ENCODE measurements around the gene TPRN.

Gene TPRN

DNA sequence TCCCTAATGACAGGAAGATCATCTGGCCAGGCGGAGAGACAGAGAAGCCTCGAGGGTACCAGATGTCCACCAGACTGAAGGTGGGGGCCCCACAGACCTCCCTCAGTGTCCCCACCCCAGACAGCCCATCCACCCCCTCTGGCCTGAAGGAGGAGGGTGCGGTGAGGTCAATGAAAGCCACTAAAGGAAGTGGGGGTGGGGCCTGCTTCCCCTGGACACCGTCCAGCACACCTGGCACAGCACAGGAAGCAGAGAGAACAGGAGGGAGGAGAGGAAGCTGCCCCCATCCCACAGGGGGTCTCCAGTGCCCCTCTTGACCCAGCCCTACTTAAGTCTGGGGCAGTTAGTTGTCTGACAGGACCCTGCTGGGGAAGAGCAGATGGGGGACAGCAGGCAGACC is 41.9 kb downstream of the TPRN start:
- DNase-seq, result no peak

DNA sequence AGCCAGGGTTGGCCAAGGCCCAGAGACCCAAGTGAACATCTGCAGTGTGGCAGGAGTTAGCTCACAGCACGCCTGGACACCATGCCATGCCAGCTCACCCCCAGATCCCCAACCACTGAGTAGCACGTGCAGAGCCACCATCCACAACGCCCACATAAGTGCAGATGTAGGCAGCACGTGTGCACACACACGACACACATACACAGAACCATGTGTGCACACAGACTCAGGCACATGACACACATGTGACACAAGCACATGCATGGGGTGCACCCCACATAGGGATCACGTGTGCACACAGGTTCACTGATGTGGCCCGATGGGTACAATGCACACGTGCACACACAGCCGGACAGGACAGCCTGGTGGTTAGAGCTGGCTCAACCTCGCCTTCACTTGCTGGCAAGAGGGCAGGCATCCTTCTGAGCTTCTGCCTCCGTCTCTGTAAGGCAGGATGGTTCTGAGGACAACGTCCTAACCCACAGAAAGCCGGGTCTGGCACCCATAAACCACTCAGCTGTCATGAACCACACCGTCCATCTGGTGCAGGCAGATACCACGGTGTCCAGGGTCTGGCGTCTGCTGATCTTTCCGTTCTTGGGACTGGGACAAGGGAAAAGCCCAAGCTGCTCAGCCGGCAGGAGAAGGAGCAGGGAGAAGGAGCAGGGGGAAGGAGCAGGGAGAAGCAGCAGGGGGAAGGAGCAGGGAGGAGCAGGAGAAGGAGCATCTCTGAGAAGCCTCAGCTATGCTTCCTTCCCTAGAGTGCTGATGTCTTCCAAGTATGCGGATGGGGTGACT is 42.7 kb downstream of the TPRN start:
- DNase-seq, result no peak

DNA sequence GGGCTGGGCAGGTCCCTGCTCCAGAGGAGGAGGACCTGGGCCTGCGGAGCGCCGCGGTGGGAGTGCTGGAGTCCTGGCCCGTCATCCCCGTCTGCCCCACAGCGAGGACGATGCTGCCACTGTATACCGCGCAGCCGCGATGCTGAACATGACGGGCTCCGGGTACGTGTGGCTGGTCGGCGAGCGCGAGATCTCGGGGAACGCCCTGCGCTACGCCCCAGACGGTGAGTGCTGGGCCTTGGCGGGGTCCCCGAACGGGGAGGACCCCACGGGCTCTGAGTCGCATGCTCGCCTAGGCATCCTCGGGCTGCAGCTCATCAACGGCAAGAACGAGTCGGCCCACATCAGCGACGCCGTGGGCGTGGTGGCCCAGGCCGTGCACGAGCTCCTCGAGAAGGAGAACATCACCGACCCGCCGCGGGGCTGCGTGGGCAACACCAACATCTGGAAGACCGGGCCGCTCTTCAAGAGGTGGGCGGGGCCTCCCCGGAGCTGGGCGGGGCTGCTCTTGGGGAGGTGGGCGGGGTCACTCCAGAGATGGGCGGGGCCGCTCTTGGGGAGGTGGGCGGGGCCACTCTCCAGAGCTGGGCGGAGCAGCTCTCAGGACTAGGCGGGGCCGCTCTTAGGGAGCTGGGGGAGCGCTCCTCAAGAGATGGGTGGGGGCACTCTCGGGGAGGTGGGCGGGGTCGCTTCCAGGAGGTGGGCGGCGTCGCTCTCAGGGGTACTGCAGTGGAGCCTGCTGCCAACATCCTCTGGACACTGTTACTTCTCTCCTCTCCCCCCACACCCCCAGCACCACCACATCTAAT is 43.8 kb downstream of the TPRN start:
- DNase-seq, result peak; percentile 81

DNA sequence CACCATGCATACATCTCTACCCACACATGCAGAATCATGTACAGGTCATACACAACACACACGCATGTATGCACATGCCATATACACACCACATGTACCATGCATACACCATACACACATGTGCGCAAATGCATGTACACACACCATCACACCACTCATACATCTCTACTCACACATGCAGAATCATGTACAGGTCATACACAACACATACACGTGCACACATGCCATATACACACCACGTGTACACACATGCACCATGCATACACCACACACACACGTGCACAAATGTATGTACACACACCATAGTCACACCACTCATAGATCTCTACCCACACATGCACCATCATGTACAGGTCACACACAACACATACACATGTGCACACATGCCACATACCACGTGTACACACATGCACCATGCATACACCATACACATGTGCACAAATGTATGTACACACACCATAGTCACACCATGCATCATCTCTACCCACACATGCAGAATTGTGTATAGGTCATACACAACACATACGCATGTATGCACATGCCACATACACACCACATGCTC is 47.6 kb downstream of the TPRN start:
- no peak for DNase-seq

DNA sequence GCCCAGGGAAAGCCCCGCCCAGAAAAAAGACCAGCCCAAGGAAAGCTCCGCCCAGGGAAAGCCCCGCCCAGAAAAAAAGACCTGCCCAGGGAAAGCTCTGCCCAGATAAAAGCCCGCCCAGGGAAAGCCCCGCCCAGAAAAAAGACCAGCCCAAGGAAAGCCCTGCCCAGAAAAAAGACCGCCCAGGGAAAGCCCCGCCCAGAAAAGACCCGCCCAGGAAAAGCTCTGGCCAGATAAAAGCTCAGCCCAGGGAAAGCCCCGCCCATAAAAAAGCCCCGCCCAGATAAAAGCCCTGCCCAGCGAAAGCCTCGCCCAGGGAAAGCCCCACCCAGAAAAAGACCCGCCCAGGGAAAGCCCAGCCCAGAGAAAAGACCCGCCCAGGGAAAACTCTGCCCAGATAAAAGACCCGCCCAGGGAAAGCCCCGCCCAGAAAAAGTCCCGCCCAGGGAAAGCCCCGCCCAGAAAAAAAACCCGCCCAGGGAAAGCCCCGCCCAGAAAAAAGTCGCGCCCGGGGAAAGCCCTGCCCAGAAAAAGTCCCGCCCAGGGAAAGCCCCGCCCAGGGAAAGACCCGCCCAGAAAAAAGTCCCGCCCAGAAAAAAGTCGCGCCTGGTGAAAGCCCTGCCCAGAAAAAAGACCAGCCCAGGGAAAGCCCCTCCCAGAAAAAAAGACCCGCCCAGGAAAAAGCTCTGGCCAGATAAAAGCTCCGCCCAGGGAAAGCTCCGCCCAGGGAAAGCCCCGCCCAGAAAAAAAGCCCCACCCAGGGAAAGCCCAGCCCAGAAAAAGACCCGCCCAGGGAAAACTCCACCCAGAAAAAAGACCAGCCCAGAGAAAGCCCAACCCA is 49.7 kb downstream of the TPRN start:
- peak; percentile 89 for DNase-seq

DNA sequence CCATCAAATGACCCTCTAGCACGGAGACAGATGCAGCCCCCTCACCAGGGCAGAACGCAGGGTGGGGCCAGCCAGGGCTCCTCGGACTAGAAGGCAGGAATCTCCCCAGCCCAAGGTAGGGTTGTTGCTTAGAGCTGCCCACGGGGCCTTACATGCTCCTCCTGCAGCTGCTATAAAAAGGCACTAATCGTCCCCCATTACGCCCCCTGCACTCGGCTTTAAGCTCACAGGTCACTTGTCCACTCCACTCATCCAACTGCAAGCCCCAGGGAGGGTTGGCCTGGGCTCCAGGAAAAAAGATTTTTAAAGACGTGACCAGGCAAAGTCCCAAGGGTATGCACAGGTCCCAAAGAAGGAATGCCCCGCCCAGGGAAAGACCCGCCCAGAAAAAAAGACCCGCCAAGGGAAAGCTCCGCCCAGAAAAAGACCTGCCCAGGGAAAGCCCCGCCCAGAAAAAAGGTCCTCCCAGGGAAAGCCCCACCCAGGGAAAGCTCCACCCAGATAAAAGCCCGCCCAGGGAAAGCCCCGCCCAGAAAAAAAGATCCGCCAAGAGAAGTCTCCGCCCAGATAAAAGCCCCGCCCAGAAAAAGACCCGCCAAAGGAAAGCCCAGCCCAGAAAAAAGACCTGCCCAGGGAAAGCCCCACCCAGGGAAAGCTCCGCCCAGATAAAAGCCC is 50.5 kb downstream of the TPRN start:
- DNase-seq, result peak; percentile 82

DNA sequence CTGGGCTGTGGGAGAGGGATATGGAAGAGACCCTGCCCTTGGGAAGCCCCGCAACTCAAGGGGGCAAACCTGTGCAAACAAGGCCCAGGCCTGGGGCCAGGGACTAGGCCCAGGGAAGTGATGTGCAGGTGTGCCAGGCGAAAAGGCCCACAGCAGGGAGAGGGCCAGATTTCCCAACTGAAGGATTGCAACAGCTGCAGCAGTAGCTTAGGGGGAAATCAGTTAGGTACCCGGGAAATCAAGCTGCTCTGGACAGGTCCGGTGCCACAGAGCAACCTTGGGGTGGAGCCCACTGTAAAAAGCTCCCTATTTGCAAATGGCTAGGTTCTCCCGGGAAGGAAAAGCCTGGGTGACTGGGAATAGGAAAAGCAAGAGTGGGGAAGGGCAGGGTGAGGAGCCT is 51.2 kb downstream of the TPRN start:
- no peak for DNase-seq

DNA sequence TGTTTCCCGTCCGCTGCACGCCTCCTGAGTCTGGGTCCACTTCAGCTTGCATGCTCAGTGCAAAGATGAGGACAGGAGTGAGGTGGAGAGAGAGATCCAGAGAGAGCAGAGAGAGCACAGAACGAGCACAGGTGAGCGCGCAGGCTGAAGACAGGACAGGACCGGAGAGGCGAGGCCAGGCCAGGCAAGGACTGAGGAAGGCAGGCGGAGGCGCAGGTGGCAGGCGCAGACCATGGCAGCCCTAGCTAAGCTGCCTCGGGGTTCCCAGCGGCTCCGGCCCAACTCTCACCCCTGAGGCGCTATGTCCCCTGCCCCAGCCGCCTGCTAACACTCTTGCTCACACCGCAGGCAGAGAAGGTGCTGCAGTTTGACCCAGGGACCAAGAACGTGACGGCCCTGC is 51.9 kb downstream of the TPRN start:
- DNase-seq, result no peak

DNA sequence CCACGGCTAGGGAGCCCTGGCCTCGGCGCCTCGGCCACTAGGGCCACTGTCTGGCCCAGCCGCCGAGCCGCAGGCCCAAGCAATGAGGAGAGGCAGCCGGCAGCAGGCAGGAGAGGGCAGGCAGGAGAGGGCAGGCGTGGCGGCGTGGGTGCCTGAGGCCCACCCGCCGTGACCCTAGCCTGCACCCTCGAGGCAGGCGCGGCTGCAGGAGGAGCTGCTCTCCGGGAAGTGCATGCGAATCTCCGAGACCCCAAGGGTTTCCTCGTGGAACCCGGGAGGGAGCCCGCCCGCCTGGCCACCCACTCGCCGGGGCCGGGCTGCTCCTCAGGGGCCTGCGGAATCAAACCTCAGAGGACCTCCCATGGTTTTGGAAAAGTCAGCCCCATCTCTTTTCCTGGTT is 52.3 kb downstream of the TPRN start:
- DNase-seq, result no peak

DNA sequence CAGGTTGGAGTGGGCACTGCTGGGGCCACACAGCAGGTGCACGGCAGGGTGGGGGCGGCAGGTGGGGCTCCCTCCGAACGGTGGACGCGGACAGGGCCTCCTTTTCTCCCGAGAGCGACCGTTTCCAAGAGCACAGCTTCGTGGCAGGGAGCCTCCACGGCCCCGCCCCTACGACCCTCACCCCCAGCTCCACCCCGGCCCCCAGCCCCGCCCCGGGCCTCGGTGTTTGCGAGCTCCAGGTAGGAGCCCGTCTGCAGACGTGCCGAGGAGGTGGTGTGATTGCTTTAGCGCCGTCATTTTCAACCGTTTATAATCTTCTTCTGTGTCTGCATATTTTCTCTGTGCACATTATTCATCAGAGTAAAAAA is 52.8 kb downstream of the TPRN start:
- DNase-seq, result no peak

DNA sequence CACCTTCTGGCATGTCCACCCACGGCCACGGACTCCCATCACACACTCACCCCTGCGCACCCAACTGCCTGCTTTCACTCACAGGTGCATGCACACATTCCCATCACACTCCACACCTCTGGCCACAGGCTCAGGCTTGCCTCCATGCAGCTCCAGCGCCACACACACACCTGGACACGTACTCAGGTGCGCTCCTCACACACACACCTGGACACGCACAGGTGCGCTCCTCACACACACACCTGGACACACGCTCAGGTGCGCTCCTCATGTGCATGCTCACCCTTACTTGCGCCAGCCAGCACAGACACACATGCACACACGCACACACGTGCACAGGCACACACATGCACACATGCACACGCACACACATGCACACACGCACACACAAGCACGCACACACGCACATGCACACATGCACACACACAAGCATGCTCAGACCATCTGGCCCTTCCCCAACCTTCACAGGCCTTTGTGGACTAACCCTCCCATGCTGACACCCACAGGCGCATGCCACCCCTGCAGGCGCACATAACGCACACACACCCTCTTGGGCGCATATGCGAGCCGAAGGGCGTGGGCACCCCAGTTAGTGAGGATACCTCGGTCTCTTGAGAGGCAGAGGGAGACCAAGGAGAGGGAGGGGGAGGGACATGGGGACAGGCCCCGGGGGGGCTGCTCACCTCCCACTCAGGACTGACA is 53.3 kb downstream of the TPRN start:
- DNase-seq, result no peak

DNA sequence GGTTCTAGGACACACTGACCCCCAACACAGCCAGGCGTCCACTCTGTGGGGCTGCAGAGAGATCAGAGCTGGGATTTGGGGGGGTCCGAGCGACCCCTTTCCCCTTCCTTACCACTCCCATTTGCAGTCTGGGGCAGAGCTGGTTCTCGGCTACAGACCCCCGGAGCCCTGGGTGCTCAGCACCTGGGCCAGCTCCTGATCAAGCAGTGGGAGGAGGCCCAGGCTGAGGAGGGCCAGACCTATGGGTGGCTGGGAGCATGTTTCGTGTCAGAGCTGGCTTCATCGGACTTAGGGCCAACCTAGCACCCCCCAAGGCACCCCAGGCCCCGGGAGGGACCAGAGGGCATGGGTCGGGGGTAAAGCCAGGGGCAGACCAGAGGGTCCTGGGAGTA is 54.0 kb downstream of the TPRN start:
- DNase-seq, result no peak

DNA sequence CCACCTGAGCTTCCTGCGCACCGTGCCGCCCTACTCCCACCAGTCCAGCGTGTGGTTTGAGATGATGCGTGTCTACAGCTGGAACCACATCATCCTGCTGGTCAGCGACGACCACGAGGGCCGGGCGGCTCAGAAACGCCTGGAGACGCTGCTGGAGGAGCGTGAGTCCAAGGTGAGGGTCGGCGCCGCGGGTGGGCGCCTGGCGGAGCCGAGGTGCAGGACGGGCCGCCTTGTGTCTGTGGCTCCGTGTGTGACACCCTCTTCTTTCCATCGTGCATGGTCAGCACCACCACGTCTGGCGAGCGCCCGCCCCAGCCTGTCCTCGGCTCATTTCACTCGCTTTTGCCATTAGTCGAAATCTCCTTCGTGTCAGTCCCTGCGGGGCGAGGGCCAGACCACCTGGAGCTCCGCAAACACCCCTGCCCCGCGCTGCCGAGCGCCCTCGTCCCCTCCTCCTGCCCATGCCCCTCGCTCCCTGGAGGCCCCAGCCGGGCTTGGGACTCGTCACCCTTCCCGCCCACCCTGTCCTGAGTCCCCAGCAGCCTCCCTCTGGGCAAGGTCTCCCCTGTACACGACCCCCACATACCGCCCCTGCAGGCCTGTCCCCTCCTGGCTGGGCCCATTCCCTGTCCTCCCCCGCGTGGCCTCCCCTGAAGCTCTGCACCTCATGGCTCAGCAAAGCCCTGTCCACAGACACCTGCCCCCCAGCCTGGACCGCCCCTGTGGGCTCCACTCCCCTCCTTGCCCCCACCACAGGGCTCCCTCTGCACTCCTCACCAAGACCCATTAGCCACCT is 54.6 kb downstream of the TPRN start:
- no peak for DNase-seq

DNA sequence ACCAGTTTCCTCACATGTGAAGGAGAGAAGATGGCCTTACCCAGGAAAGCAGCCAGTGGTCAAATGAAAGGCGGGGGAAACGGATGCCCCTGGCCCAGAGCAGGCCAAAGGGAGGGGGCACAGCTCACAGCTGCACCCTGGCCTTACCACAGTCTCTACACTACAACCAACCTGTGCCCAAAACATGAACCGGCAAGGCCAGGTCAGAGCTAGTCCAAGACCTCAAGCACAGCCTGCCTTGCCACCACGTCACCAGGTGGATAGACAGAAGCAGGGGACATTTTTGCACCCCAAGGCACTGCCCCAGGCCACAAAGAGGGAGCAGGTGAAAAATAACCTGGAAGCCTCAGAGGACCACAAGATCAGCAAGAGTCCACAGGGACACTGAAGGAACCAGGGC is 57.1 kb downstream of the TPRN start:
- no peak for DNase-seq

DNA sequence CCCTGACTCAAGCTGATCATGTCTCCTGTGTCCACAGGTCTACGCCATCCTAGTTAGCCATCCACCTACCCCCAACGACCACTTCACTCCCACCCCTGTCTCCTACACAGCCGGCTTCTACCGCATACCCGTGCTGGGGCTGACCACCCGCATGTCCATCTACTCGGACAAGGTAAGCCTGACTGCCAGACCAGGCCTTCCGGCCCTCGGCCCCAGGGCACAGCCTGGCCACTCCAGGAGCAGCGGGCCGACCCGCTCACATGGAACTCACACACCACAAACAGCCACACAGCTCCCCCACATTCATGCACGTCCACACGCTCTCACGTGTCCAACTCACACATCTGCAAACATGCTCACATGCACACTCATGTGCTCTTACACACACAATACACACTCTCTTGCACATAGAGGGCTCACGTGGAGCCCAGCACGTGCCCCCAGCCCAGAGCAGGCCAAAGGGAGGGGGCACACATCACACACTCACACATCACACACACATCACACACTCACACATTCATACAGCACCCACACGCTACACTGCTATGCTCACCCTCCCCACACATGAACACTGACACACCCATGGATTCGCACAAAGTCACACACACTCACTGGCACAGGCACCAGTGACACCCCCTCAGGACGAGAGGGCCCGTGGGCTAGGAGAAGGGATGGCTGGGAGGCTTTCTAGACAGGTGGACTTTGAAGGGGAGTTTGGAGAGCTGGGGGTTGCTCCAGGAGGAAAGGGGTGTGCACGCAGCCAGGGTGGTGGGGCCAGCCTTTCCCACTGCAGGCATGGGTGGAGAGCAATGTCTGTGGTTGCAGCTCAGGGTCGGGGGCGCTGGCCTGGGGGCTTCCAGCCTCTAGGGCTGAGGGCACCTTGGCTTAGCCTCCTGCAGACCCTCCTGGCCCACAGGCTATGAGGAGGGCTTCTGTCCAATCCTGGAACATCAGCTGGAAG is 58.3 kb downstream of the TPRN start:
- no peak for DNase-seq
